HEK293 (cell line): ENCODE measurements around the gene SFR1.

Source experiments
- ELK4 ChIP-seq: IDR thresholded peaks from 2 replicates; pipeline ENCODE4 v1.6.1; 2011; ENCODE audit warnings: mild to moderate bottlenecking, low read depth, low read length, borderline replicate concordance
- TRIM28 ChIP-seq: IDR thresholded peaks from 2 replicates; pipeline ENCODE4 v1.6.1; 2011; ENCODE audit warnings: low read length, control low read depth, borderline replicate concordance
- ZNF514 ChIP-seq: fragments of 450-650 bp; formaldehyde crosslinking; IDR thresholded peaks from 2 replicates; pipeline ENCODE4 v1.5.1; 2016; ENCODE audit warnings: missing biosample characterization, missing genetic modification characterization
- ZNF561 ChIP-seq: fragments of 450-650 bp; IDR thresholded peaks from 2 replicates; pipeline ENCODE4 v1.5.1; 2018; ENCODE audit warnings: missing biosample characterization, missing genetic modification characterization, borderline replicate concordance
- ZNF76 ChIP-seq: fragments of 450-650 bp; formaldehyde crosslinking; IDR thresholded peaks from 2 replicates; pipeline ENCODE4; 2016; ENCODE audit warnings: low read depth, missing biosample characterization, missing genetic modification characterization, borderline replicate concordance
- TF ChIP-seq, protein P1 (sequence below): fragments of 450-650 bp; formaldehyde crosslinking; IDR thresholded peaks from 2 replicates; pipeline ENCODE4 v1.5.1; 2016; ENCODE audit warnings: missing biosample characterization, missing genetic modification characterization

- TF ChIP-seq ZNF514 (tag by site-specific recombination) (no peak), TRIM28 (no peak), ZNF561 (tag by site-specific recombination) (no peak), ELK4 (no peak), ZNF76 (tag by site-specific recombination) (no peak)
- TF ChIP-seq, protein P1, sequence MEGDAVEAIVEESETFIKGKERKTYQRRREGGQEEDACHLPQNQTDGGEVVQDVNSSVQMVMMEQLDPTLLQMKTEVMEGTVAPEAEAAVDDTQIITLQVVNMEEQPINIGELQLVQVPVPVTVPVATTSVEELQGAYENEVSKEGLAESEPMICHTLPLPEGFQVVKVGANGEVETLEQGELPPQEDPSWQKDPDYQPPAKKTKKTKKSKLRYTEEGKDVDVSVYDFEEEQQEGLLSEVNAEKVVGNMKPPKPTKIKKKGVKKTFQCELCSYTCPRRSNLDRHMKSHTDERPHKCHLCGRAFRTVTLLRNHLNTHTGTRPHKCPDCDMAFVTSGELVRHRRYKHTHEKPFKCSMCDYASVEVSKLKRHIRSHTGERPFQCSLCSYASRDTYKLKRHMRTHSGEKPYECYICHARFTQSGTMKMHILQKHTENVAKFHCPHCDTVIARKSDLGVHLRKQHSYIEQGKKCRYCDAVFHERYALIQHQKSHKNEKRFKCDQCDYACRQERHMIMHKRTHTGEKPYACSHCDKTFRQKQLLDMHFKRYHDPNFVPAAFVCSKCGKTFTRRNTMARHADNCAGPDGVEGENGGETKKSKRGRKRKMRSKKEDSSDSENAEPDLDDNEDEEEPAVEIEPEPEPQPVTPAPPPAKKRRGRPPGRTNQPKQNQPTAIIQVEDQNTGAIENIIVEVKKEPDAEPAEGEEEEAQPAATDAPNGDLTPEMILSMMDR (tag by site-specific recombination), result no peak
Observed at GRCh38 chr10:104077247-104077646, 44.7 kb upstream of the SFR1 start.
